GM23338 (cell line): Measurements from ENCODE around the gene SBF2. TPM values are rescaled to one million over a fixed set of nuclear protein-coding genes. Genes with fewer than 3 reads are reported as not detected.

Experiments used
- ATAC-seq: fragments of 200-7000 bp; cut with Tn5 transposase; 3 replicates; pipeline ENCODE4 v1.9.1; 2020
- DNase-seq: peaks from one replicate; pipeline ENCODE4 v3.0.0-alpha.2; 2015; ENCODE audit warnings: low spot score
- H2AFZ ChIP-seq: fragments of 200-600 bp; sonication (generic); 2 replicates; pipeline ENCODE4 v1.8.0; 2016; ENCODE audit warnings: antibody characterized with exemption, mild to moderate bottlenecking, moderate library complexity
- H3F3A ChIP-seq: fragments of 200-600 bp; sonication (generic); replicated peaks from 2 replicates; pipeline ENCODE4 v1.8.0; 2017; ENCODE audit warnings: antibody characterized with exemption, mixed run types, low read depth
- H3K27ac ChIP-seq: fragments of 200-600 bp; sonication (generic); 2 replicates; pipeline ENCODE4 v1.6.1; 2016; ENCODE audit warnings: low read depth
- H3K27me3 ChIP-seq: fragments of 200-600 bp; sonication (generic); 2 replicates; pipeline ENCODE4 v1.8.0; 2016; ENCODE audit warnings: mild to moderate bottlenecking, mixed run types, moderate library complexity; ENCODE audit not compliant: insufficient read depth
- H3K36me3 ChIP-seq: fragments of 200-600 bp; sonication (generic); 2 replicates; pipeline ENCODE4 v1.8.0; 2016; ENCODE audit warnings: mild to moderate bottlenecking; ENCODE audit not compliant: insufficient read depth
- H3K4me1 ChIP-seq: fragments of 200-600 bp; sonication (generic); 2 replicates; pipeline ENCODE4 v1.8.0; 2016; ENCODE audit warnings: mild to moderate bottlenecking, moderate library complexity; ENCODE audit not compliant: insufficient read depth
- H3K4me2 ChIP-seq: fragments of 200-600 bp; sonication (generic); 2 replicates; pipeline ENCODE4 v1.7.1; 2017; ENCODE audit warnings: mixed run types
- H3K4me3 ChIP-seq: fragments of 200-600 bp; sonication (generic); 2 replicates; pipeline ENCODE4 v1.6.1; 2016; ENCODE audit warnings: mixed run types
- H3K79me2 ChIP-seq: fragments of 200-600 bp; sonication (generic); replicated peaks from 2 replicates; pipeline ENCODE4 v1.8.0; 2017; ENCODE audit warnings: mild to moderate bottlenecking; ENCODE audit not compliant: insufficient read depth
- H3K9me2 ChIP-seq: fragments of 200-600 bp; sonication (generic); 2 replicates; pipeline ENCODE4 v1.8.0; 2017; ENCODE audit not compliant: insufficient read depth
- H4K20me1 ChIP-seq: fragments of 200-600 bp; sonication (generic); replicated peaks from 2 replicates; pipeline ENCODE4 v1.8.0; 2017; ENCODE audit warnings: mild to moderate bottlenecking; ENCODE audit not compliant: insufficient read depth
- H3K27ac Mint-ChIP-seq: 2 replicates; pipeline ENCODE4 v1.8.0; 2020; ENCODE audit warnings: inconsistent platforms, mild to moderate bottlenecking, moderate library complexity, mixed read lengths
- H3K27me3 Mint-ChIP-seq: 3 replicates; pipeline ENCODE4 v1.8.0; 2022; ENCODE audit warnings: low read depth, mild to moderate bottlenecking, moderate library complexity, mixed read lengths, inconsistent platforms; ENCODE audit not compliant: insufficient read depth, poor library complexity
- H3K36me3 Mint-ChIP-seq: 3 replicates; pipeline ENCODE4 v1.8.0; 2021; ENCODE audit warnings: low read depth, mild to moderate bottlenecking, inconsistent platforms, moderate library complexity, mixed read lengths
- H3K4me1 Mint-ChIP-seq: 3 replicates; pipeline ENCODE4 v1.8.0; 2020; ENCODE audit warnings: mild to moderate bottlenecking, inconsistent platforms, mixed read lengths
- H3K4me3 Mint-ChIP-seq: 3 replicates; pipeline ENCODE4 v1.8.0; 2021; ENCODE audit warnings: moderate library complexity, mild to moderate bottlenecking, inconsistent platforms, mixed read lengths
- H3K9me3 Mint-ChIP-seq: 3 replicates; pipeline ENCODE4 v1.8.0; 2020; ENCODE audit warnings: moderate library complexity, mild to moderate bottlenecking, inconsistent platforms, mixed read lengths
- CREB1 ChIP-seq: fragments of 250-450 bp; sonication (Bioruptor Pico); IDR thresholded peaks from 2 replicates; pipeline ENCODE4 v1.5.0; 2020; ENCODE audit warnings: low read depth, mild to moderate bottlenecking, moderate library complexity
- EZH2 ChIP-seq: fragments of 200-600 bp; sonication (generic); IDR thresholded peaks from one replicate; pipeline ENCODE4 v1.8.0; 2017; ENCODE audit warnings: antibody characterized with exemption, mild to moderate bottlenecking, low read depth; ENCODE audit not compliant: unreplicated experiment
- EZH2phosphoT487 ChIP-seq: fragments of 200-600 bp; sonication (generic); IDR thresholded peaks from one replicate; pipeline ENCODE4 v1.8.1; 2018; ENCODE audit warnings: antibody characterized with exemption; ENCODE audit not compliant: unreplicated experiment
- JUNB ChIP-seq: IDR thresholded peaks from one replicate; pipeline ENCODE4 v1.6.1; 2016; ENCODE audit warnings: antibody characterized with exemption; ENCODE audit not compliant: unreplicated experiment
- POLR2AphosphoS5 ChIP-seq: IDR thresholded peaks from 2 replicates; pipeline ENCODE4 v1.6.1; 2016; ENCODE audit warnings: antibody characterized with exemption, low read depth
- ZNF462 ChIP-seq: fragments of 250-450 bp; sonication (Bioruptor Pico); IDR thresholded peaks from 2 replicates; pipeline ENCODE4 v1.5.0; 2020; ENCODE audit warnings: mild to moderate bottlenecking, moderate library complexity
- polyA plus RNA-seq: library from polyadenylated mRNA; unstranded; fragments of >200 nt; fragmentation: Nextera tagmentation; extraction: Ambion mirVana; gene quantifications from 2 replicates; pipeline ENCODE4 v1.2.1, GENCODE V29; 2016
- total RNA-seq: library from RNA; depleted of rRNA; stranded (reverse); fragments of >200 nt; shearing (Covaris generic); gene quantifications from 2 replicates; pipeline ENCODE4 v1.2.3, GENCODE V29; 2014
- TF ChIP-seq, protein P1 (sequence below): IDR thresholded peaks from one replicate; pipeline ENCODE4 v1.6.1; 2018; ENCODE audit warnings: antibody characterized with exemption; ENCODE audit not compliant: unreplicated experiment

SBF2 gene
- total and polyA plus RNA-seq, 2 experiments from 2014 or later, result 25.6 to 53.5 TPM

- Histone ChIP-seq H2AFZ (no peak overlapping the region), H3K27ac (no peak overlapping the region), H3K79me2 (no peaks in the 10 kb centered on the region), H3K4me1 (peaks cover 38% of the 10 kb centered on the region), H3K9me2 (no peaks in the 10 kb centered on the region), H3K4me2 (peak overlapping the region; percentile 8), H4K20me1 (no peaks in the 10 kb centered on the region), H3K4me3 (no peak overlapping the region), H3K36me3 (no peaks in the 10 kb centered on the region), H3K27me3 (no peaks in the 10 kb centered on the region), H3F3A (no peaks in the 10 kb centered on the region; the same call in 1 of the 2 replicates)
- H3K9me3 Mint-ChIP-seq, result no peaks in the 10 kb centered on the region
- no peak overlapping the region for H3K4me3 Mint-ChIP-seq
- no peaks in the 10 kb centered on the region for H3K27me3 Mint-ChIP-seq
- ATAC-seq, result peak; percentile 57
- H3K4me1 Mint-ChIP-seq, result peaks cover 39% of the 10 kb centered on the region
- no peak for TF ChIP-seq POLR2AphosphoS5
- TF ChIP-seq EZH2, result no peak
- no peak for TF ChIP-seq CREB1 (CRISPR knock-in tag)
- TF ChIP-seq, protein P1, sequence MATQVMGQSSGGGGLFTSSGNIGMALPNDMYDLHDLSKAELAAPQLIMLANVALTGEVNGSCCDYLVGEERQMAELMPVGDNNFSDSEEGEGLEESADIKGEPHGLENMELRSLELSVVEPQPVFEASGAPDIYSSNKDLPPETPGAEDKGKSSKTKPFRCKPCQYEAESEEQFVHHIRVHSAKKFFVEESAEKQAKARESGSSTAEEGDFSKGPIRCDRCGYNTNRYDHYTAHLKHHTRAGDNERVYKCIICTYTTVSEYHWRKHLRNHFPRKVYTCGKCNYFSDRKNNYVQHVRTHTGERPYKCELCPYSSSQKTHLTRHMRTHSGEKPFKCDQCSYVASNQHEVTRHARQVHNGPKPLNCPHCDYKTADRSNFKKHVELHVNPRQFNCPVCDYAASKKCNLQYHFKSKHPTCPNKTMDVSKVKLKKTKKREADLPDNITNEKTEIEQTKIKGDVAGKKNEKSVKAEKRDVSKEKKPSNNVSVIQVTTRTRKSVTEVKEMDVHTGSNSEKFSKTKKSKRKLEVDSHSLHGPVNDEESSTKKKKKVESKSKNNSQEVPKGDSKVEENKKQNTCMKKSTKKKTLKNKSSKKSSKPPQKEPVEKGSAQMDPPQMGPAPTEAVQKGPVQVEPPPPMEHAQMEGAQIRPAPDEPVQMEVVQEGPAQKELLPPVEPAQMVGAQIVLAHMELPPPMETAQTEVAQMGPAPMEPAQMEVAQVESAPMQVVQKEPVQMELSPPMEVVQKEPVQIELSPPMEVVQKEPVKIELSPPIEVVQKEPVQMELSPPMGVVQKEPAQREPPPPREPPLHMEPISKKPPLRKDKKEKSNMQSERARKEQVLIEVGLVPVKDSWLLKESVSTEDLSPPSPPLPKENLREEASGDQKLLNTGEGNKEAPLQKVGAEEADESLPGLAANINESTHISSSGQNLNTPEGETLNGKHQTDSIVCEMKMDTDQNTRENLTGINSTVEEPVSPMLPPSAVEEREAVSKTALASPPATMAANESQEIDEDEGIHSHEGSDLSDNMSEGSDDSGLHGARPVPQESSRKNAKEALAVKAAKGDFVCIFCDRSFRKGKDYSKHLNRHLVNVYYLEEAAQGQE, result no peak
- TF ChIP-seq ZNF462, result no peak
- no peak for TF ChIP-seq JUNB
- no peak for TF ChIP-seq EZH2phosphoT487
- no peaks in the 10 kb centered on the region for H3K36me3 Mint-ChIP-seq
- H3K27ac Mint-ChIP-seq, result peak overlapping the region; percentile 73; the same call in 1 of the 2 replicates
- peak; percentile 60 for DNase-seq
Measured at GRCh38 chr11:9858822-9859221, 435.2 kb downstream of the SBF2 start.
